CD4-positive, CD25-positive, alpha-beta regulatory T cell (primary cell): ENCODE data around the gene SCN4A. TPM values are rescaled to one million over a fixed set of nuclear protein-coding genes. Genes with fewer than 3 reads are reported as not detected.

Experiments
- ATAC-seq, 2 donors: fragments of 150-1000 bp; cut with Tn5 transposase; one replicate each; pipeline ENCODE4 v1.10.0; 2021; ENCODE audit warnings: low read depth in 2 of 2, moderate number of reproducible peaks in 2 of 2, moderate library complexity in 1 of 2
- DNase-seq, 3 donors: peaks; one replicate each; pipeline versions ENCODE4 v3.0.0 to v3.0.0-alpha.2; 2012 to 2022; ENCODE audit warnings: mixed read lengths in 1 of 3
- H3K27ac ChIP-seq: one replicate; pipeline ENCODE4 v1.7.0; 2013; ENCODE audit warnings: mild to moderate bottlenecking, low read length; ENCODE audit not compliant: insufficient read depth, poor library complexity, severe bottlenecking
- H3K27me3 ChIP-seq: one replicate; pipeline ENCODE4 v1.7.0; 2013; ENCODE audit warnings: low read length; ENCODE audit not compliant: control insufficient read depth, insufficient read depth
- H3K36me3 ChIP-seq: one replicate; pipeline ENCODE4 v1.7.0; 2013; ENCODE audit warnings: mild to moderate bottlenecking, low read length, moderate library complexity; ENCODE audit not compliant: control insufficient read depth, insufficient read depth
- H3K4me1 ChIP-seq: 2 replicates; pipeline ENCODE4 v1.7.0; 2013; ENCODE audit warnings: mild to moderate bottlenecking, low read length; ENCODE audit not compliant: insufficient read depth, control insufficient read depth, poor library complexity, severe bottlenecking
- H3K4me3 ChIP-seq: one replicate; pipeline ENCODE4 v1.7.0; 2013; ENCODE audit warnings: low read depth, mild to moderate bottlenecking, low read length, moderate library complexity
- H3K9me3 ChIP-seq, 2 experiments: 1 replicate in 1 of 2; 2 replicates in 1 of 2; pipeline ENCODE4 v1.7.0; 2013; ENCODE audit warnings: low read length in 2 of 2, mild to moderate bottlenecking in 1 of 2, moderate library complexity in 1 of 2; ENCODE audit not compliant: control insufficient read depth in 2 of 2
- H3K27ac Mint-ChIP-seq, 3 donors: one replicate each; pipeline ENCODE4 v1.8.0; 2020 to 2022; ENCODE audit warnings: mild to moderate bottlenecking in 3 of 3, mixed read lengths in 3 of 3, moderate library complexity in 2 of 3
- H3K27me3 Mint-ChIP-seq: one replicate; pipeline ENCODE4 v1.8.0; 2022; ENCODE audit warnings: mild to moderate bottlenecking, mixed read lengths
- H3K36me3 Mint-ChIP-seq: one replicate; pipeline ENCODE4 v1.8.0; 2020; ENCODE audit warnings: mixed read lengths
- H3K4me1 Mint-ChIP-seq, 4 donors: one replicate each; pipeline ENCODE4 v1.8.0; 2020 to 2022; ENCODE audit warnings: mixed read lengths in 4 of 4, mild to moderate bottlenecking in 1 of 4
- H3K4me3 Mint-ChIP-seq, 4 donors: one replicate each; pipeline ENCODE4 v1.8.0; 2020 to 2022; ENCODE audit warnings: mild to moderate bottlenecking in 4 of 4, mixed read lengths in 4 of 4, moderate library complexity in 3 of 4
- H3K9me3 Mint-ChIP-seq, 7 donors: one replicate each; pipeline ENCODE4 v1.8.0; 2020 to 2022; ENCODE audit warnings: mixed read lengths in 7 of 7, mild to moderate bottlenecking in 3 of 7, moderate library complexity in 2 of 7
- polyA plus RNA-seq, 4 donors: library from polyadenylated mRNA; unstranded; fragments of 300-500 nt; fragmentation: Illumina TruSeq; gene quantifications; one replicate each; pipeline ENCODE4 v1.2.3, GENCODE V29; 2021
- total RNA-seq: library from RNA; stranded (reverse); gene quantifications from one replicate; pipeline ENCODE4 v1.2.3, GENCODE V29; 2022

Gene SCN4A
- total and polyA plus RNA-seq, 5 donors from 2014 or later = not detected

DNA sequence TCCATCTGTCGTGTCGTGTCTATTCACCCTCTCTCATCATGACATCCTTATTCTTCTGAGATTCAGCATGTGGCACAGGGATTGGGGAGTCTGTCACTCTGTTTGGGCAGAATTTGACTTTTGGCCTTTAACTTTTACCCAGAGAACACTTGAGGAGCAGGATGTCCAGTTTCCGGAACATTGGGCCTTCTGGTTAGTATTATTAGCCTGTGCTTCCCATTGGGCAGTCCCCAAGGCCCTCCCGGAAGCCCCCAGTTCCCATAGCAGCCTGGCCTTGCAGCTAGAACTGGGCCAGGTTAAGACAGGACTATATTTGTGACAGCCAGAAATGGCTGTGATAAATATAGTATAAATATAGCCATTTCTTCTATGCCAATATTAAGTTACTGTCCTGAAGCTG, 9.6 kb downstream of the SCN4A start:
- Mint-ChIP-seq H3K9me3 (peaks cover 0 to 1% (median 0%) of the 10 kb centered on the region in 7 donors), H3K27me3 (no peaks in the 10 kb centered on the region), H3K4me3 (no peak overlapping the region), H3K27ac (no peak overlapping the region), H3K4me1 (peaks cover 0 to 18% (median 4%) of the 10 kb centered on the region in 4 donors), H3K36me3 (no peaks in the 10 kb centered on the region)
- Histone ChIP-seq H3K27me3 (no peaks in the 10 kb centered on the region), H3K4me3 (no peak overlapping the region), H3K9me3 (no peaks in the 10 kb centered on the region), H3K4me1 (peaks cover 4% of the 10 kb centered on the region), H3K36me3 (no peaks in the 10 kb centered on the region), H3K27ac (no peak overlapping the region)
- DNase-seq (no peak), ATAC-seq (no peak)

DNA sequence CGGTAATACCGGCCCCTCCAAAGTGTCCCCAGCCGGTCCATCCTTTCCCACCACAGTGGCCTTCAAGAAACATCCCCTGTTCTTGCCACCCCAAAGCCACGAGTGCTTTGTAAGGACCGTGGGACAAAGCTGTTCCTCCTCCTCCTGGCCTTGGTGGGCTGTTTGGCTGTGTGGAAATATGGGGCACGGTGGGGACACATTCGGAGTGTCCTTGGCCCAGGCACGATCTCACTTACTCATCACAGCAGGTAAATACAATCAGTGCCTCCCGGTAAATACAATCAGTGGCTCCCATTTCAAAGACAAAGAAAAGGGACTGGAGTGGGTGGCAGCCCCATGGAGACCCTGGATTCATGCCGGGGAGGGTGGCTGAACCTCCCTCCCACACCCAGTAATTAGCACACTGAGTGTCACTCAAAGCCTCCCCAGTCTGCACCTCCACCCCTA, 10.4 kb downstream of the SCN4A start:
- DNase-seq (no peak), ATAC-seq (no peak)
- peaks cover 4% of the 10 kb centered on the region for H3K4me1 ChIP-seq
- Mint-ChIP-seq H3K27me3 (no peaks in the 10 kb centered on the region), H3K4me1 (peaks cover 0 to 17% (median 4%) of the 10 kb centered on the region in 4 donors), H3K4me3 (peak overlapping the region in 1 of 4 donors; percentile 41), H3K9me3 (peaks cover 0 to 1% (median 0%) of the 10 kb centered on the region in 7 donors), H3K36me3 (no peaks in the 10 kb centered on the region), H3K27ac (peak overlapping the region in 1 of 3 donors; percentile 75)
- H3K4me3 ChIP-seq = no peak overlapping the region
- H3K36me3 ChIP-seq = no peaks in the 10 kb centered on the region
- no peak overlapping the region for H3K27ac ChIP-seq
- no peaks in the 10 kb centered on the region for H3K9me3 ChIP-seq
- no peaks in the 10 kb centered on the region for H3K27me3 ChIP-seq

DNA sequence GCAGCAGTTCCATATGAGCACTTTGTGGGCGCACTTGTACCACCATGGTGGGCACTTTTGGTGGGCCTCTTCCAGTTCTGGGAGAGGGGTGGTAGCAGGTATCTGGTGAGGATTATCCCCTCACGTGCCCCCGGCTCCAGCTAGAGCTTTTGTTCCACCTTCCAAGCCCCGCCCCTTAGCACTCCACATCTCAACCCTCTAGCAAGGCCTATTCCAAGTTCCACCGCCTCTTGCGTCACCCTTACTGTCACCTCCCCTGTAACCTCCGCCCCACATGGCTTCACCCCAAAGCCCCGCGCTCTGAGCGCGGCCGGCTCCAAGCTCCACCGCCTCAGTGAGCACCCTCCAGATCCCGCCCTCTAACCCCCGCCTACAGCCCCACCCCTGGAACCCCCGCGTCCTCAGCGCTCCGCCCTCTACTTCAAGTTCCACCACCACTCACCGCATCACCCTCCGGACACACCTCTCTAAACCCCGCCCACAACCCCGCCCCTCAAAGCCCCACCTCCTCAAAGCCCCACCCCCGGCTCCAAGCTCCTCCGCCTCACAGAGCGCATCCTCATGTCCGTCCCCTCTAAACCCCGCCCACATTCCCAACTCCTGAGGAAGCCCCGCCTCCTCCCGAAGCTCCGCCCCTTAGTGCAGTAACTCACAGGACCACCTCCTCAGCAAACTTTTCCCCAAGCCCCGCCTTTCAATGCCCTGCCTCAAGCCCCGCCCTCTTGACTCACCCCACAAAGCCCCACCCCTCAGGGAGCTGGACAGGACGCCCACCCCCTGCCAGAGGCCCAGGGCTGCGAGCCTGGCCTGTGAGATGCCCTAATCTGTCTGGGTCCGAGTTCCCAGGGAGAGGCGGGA, 11.1 kb downstream of the SCN4A start:
- H3K9me3 Mint-ChIP-seq = peaks cover 0 to 1% (median 0%) of the 10 kb centered on the region in 7 donors
- H3K4me1 Mint-ChIP-seq = peaks cover 0 to 11% (median 1%) of the 10 kb centered on the region in 4 donors
- H3K9me3 ChIP-seq = no peaks in the 10 kb centered on the region
- no peaks in the 10 kb centered on the region for H3K27me3 ChIP-seq
- ATAC-seq = peak; percentile 35 to 37
- H3K27ac Mint-ChIP-seq = no peak overlapping the region
- H3K36me3 Mint-ChIP-seq = no peaks in the 10 kb centered on the region
- H3K4me3 ChIP-seq = no peak overlapping the region
- no peak overlapping the region for H3K27ac ChIP-seq
- DNase-seq = peak in 2 of 3 donors; percentile 26 to 37
- H3K4me1 ChIP-seq = peaks cover 4% of the 10 kb centered on the region
- no peaks in the 10 kb centered on the region for H3K36me3 ChIP-seq
- H3K4me3 Mint-ChIP-seq = peak overlapping the region in 2 of 4 donors; percentile 41 to 55
- no peaks in the 10 kb centered on the region for H3K27me3 Mint-ChIP-seq

DNA sequence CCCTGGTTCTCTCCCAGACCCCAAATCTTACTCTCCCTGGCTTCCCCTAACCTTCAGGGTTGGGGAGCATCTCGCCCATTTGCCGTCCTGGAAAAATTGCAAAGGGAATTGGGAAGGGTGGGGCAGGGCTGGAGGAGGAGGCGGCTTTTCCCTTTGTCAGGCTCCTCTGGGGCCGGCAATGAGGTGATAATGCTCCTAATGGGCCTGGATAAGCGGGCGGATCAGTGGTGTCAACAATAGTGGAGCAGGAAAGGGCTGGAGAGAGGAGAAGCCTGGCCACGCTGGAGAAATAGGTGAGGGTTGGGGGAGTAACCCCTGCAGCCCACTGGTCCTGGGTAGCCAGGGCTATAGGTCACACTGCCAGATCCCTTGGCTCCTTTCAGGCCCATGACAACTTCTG, 12.3 kb downstream of the SCN4A start:
- H3K9me3 ChIP-seq = no peaks in the 10 kb centered on the region
- no peak overlapping the region for H3K27ac ChIP-seq
- ATAC-seq (no peak), DNase-seq (no peak)
- no peak overlapping the region for H3K4me3 Mint-ChIP-seq
- no peak overlapping the region for H3K27ac Mint-ChIP-seq
- H3K27me3 Mint-ChIP-seq = no peaks in the 10 kb centered on the region
- H3K9me3 Mint-ChIP-seq = no peaks in the 10 kb centered on the region
- H3K36me3 ChIP-seq = no peaks in the 10 kb centered on the region
- H3K4me3 ChIP-seq = no peak overlapping the region
- peaks cover 0 to 14% (median 1%) of the 10 kb centered on the region in 4 donors for H3K4me1 Mint-ChIP-seq
- no peaks in the 10 kb centered on the region for H3K27me3 ChIP-seq
- peaks cover 4% of the 10 kb centered on the region for H3K4me1 ChIP-seq
- no peaks in the 10 kb centered on the region for H3K36me3 Mint-ChIP-seq

DNA sequence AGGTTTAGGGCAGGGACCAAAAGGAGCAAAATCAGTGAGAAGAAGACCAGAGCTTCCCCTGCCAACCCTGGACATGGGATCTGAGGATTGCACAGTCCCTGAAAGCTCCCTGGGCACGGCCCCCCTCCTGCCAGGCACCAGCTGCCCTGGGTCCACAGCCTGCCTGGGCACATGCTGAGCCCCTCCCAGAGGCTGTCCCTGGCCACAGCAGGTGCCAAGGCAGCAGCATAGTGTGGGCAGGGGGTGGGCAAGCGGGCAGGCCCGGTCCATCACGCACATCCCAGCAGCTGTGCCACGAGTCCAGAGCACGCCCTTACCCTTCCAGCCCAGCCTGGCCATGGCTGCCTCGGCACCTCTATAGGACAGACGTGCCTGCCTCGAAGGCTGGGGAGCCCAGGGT, 12.7 kb downstream of the SCN4A start:
- no peak overlapping the region for H3K27ac ChIP-seq
- no peak overlapping the region for H3K27ac Mint-ChIP-seq
- ATAC-seq (no peak), DNase-seq (no peak)
- no peak overlapping the region for H3K4me3 ChIP-seq
- H3K4me3 Mint-ChIP-seq = no peak overlapping the region
- no peaks in the 10 kb centered on the region for H3K36me3 Mint-ChIP-seq
- H3K4me1 Mint-ChIP-seq = peaks cover 0 to 16% (median 1%) of the 10 kb centered on the region in 4 donors
- H3K4me1 ChIP-seq = peaks cover 4% of the 10 kb centered on the region
- no peaks in the 10 kb centered on the region for H3K36me3 ChIP-seq
- H3K27me3 Mint-ChIP-seq = no peaks in the 10 kb centered on the region
- H3K9me3 ChIP-seq = no peaks in the 10 kb centered on the region
- H3K9me3 Mint-ChIP-seq = no peaks in the 10 kb centered on the region
- H3K27me3 ChIP-seq = no peaks in the 10 kb centered on the region

DNA sequence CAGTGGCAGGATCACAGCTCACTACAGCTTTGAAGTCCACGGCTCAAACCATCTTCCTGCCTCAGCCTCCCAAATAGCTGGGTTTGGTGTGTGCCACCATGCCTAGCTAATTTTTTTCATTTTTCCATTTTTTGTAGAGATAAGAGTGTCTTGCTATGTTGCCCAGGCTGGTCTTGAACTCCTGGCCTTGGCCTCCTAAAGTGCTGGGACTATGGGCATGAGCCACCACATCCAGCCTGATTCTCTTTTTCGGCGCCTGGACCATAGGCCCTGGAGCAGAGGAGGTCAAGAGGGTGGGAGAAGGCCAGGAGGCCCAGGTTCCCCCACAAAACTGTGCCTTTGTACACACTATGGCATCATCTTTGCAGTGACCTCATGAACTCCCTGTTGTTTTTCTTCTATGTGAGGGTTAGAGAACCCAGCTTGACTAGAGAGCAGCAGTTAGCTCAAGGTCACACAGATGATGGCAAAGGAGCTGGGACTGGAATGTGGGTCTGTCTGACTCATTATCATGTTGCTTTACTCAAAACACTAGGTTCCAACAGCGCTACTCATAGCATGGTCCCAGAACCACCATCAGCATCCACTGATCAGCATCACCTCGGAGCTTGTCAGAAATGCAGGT, 16.3 kb downstream of the SCN4A start:
- no peak for ATAC-seq
- H3K4me1 Mint-ChIP-seq = peaks cover 0 to 34% (median 11%) of the 10 kb centered on the region in 4 donors
- no peaks in the 10 kb centered on the region for H3K9me3 Mint-ChIP-seq
- no peaks in the 10 kb centered on the region for H3K36me3 Mint-ChIP-seq
- Histone ChIP-seq H3K4me3 (no peak overlapping the region), H3K9me3 (no peaks in the 10 kb centered on the region), H3K4me1 (peaks cover 19% of the 10 kb centered on the region), H3K27ac (no peak overlapping the region), H3K27me3 (no peaks in the 10 kb centered on the region), H3K36me3 (no peaks in the 10 kb centered on the region)
- H3K27ac Mint-ChIP-seq = peak overlapping the region in 2 of 3 donors; percentile 65 to 94
- peaks cover 6% of the 10 kb centered on the region for H3K27me3 Mint-ChIP-seq
- no peak overlapping the region for H3K4me3 Mint-ChIP-seq
- DNase-seq = no peak

DNA sequence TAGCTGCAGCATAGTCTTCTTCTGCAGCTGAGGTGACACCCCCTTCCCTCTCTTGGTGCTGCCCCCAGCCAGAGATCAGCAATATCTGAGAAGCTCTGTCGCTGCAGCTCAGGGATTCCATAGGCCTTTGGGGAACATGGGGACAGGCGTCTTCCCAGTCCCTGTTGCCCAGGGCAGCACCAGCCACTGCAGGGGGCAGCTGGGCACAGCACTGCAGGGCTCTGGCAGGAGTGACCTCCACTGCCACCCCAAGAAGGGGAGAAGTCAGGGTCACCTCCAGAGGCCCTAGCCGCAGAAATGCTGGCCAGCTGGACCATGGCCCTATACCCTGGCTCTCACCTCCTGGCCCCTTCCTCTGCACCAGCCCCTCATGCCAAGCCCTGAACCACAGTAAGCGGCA, 16.9 kb downstream of the SCN4A start:
- Mint-ChIP-seq H3K4me3 (no peak overlapping the region), H3K4me1 (peaks cover 0 to 30% (median 11%) of the 10 kb centered on the region in 4 donors), H3K9me3 (no peaks in the 10 kb centered on the region), H3K27me3 (peaks cover 6% of the 10 kb centered on the region), H3K27ac (peak overlapping the region in 2 of 3 donors; percentile 78 to 94), H3K36me3 (no peaks in the 10 kb centered on the region)
- H3K27ac ChIP-seq = no peak overlapping the region
- DNase-seq = no peak
- no peaks in the 10 kb centered on the region for H3K27me3 ChIP-seq
- H3K36me3 ChIP-seq = no peaks in the 10 kb centered on the region
- no peak overlapping the region for H3K4me3 ChIP-seq
- no peak for ATAC-seq
- peaks cover 16% of the 10 kb centered on the region for H3K4me1 ChIP-seq
- no peaks in the 10 kb centered on the region for H3K9me3 ChIP-seq
